C1 segment of cervical spinal cord (tissue), 14 donors: ENCODE data around the gene ZBTB24.

Experiments used
- DNase-seq, 14 donors: peaks; one replicate each; lab custom pipeline; 2025; lab: John Stamatoyannopoulos, UW

ZBTB24 gene

GRCh38 chr6:109498936-109499335 is 15.9 kb upstream of the ZBTB24 start:
- DNase-seq = no peak

GRCh38 chr6:109498052-109498451 is 15.0 kb upstream of the ZBTB24 start:
- DNase-seq = no peak

GRCh38 chr6:109496036-109496772 is 13.2 kb upstream of the ZBTB24 start:
- DNase-seq = no peak

- no peak for DNase-seq
Observed at GRCh38 chr6:109493865-109494264, 10.8 kb upstream of the ZBTB24 start.

GRCh38 chr6:109491207-109491938 is 8.4 kb upstream of the ZBTB24 start:
- no peak for DNase-seq

- DNase-seq = no peak
Observed at GRCh38 chr6:109490713-109491112, 7.7 kb upstream of the ZBTB24 start.

GRCh38 chr6:109488001-109488400 is 5.0 kb upstream of the ZBTB24 start:
- DNase-seq = no peak

- DNase-seq = no peak
Observed at GRCh38 chr6:109486068-109486467, 3.0 kb upstream of the ZBTB24 start.

GRCh38 chr6:109485266-109485935 is 2.4 kb upstream of the ZBTB24 start:
- no peak for DNase-seq

- no peak for DNase-seq
Observed at GRCh38 chr6:109484122-109484521, 1.1 kb upstream of the ZBTB24 start.

GRCh38 chr6:109483735-109484057 is 677 bp upstream of the ZBTB24 start:
- DNase-seq = no peak

- no peak for DNase-seq
Observed at GRCh38 chr6:109480993-109481480, 2.0 kb downstream of the ZBTB24 start.

GRCh38 chr6:109478841-109479624 is 4.0 kb downstream of the ZBTB24 start:
- DNase-seq = no peak

GRCh38 chr6:109478222-109478805 is 4.7 kb downstream of the ZBTB24 start:
- DNase-seq = no peak

- DNase-seq = no peak
Observed at GRCh38 chr6:109477725-109478124, 5.3 kb downstream of the ZBTB24 start.

- DNase-seq = no peak
Observed at GRCh38 chr6:109477184-109477583, 5.8 kb downstream of the ZBTB24 start.

GRCh38 chr6:109475625-109476024 is 7.4 kb downstream of the ZBTB24 start:
- no peak for DNase-seq

GRCh38 chr6:109474995-109475394 is 8.0 kb downstream of the ZBTB24 start:
- DNase-seq = no peak

- no peak for DNase-seq
Observed at GRCh38 chr6:109473120-109473519, 9.9 kb downstream of the ZBTB24 start.

- DNase-seq = no peak
Observed at GRCh38 chr6:109472132-109472995, 10.7 kb downstream of the ZBTB24 start.
